Adrenal gland (tissue), 5 donors: ENCODE results near the gene ABHD14A.

Experiments used
- POLR2A ChIP-seq, 2 donors: fragments of 450-650 bp; IDR thresholded peaks; one replicate each; pipeline ENCODE4 v1.6.1; 2017; ENCODE audit warnings: antibody characterized with exemption in 2 of 2, mild to moderate bottlenecking in 2 of 2, moderate library complexity in 1 of 2
- TF ChIP-seq, protein P1 (sequence below), 6 experiments: fragments of 450-650 bp in 4 of 6; fragments of 200-600 bp in 2 of 6; sonication (generic) in 1 of 6; IDR thresholded peaks; 1 replicate in 5 of 6; 2 replicates in 1 of 6; pipeline versions ENCODE4 v1.5.1 to v1.8.0; 2016 to 2021; ENCODE audit warnings: antibody characterized with exemption in 6 of 6, mild to moderate bottlenecking in 2 of 6, moderate library complexity in 1 of 6
- donor health status: DM: no; HTN: no; CAD: no.

DNA sequence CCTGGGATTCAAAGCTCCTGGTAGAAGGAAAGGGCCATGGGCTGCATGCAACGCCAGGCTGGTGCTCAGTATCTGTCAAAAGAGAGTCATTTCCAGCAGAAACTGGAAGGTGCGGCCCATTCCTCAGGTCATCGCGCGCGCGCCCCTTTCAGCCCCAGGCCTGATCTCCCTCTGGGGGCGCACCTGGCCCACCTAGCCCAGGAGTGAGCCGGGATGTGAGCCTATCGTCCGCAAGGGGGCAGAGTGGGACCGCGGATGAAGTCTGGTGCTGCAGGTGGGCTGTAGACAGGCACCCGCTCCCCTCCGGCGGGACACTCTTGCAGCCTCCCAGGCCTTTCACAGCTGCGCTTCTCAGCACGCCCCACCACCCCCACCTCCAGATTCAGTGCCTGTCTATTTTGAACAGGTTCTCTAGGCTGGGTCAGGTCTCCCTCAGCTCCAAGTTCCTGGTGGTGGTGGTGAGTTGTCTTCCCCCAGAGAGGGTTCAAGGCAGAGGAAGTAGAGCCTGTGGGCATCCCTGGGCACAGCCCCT is 26.6 kb downstream of the ABHD14A start:
- TF ChIP-seq, protein P1, sequence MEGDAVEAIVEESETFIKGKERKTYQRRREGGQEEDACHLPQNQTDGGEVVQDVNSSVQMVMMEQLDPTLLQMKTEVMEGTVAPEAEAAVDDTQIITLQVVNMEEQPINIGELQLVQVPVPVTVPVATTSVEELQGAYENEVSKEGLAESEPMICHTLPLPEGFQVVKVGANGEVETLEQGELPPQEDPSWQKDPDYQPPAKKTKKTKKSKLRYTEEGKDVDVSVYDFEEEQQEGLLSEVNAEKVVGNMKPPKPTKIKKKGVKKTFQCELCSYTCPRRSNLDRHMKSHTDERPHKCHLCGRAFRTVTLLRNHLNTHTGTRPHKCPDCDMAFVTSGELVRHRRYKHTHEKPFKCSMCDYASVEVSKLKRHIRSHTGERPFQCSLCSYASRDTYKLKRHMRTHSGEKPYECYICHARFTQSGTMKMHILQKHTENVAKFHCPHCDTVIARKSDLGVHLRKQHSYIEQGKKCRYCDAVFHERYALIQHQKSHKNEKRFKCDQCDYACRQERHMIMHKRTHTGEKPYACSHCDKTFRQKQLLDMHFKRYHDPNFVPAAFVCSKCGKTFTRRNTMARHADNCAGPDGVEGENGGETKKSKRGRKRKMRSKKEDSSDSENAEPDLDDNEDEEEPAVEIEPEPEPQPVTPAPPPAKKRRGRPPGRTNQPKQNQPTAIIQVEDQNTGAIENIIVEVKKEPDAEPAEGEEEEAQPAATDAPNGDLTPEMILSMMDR (IDR thresholded peaks at IDR 0.05): peak; percentile 90 to 98 (median 95)
- no peak for TF ChIP-seq POLR2A (IDR thresholded peaks at IDR 0.05)
